K562 (cell line): ENCODE data around the gene LAX1. TPM values are rescaled to one million over a fixed set of nuclear protein-coding genes. Genes with fewer than 3 reads are reported as not detected.
A peak's percentile ranks its signal among the peaks of the same experiment; 100 is the strongest.

Source experiments
- BRF1 ChIP-seq: IDR thresholded peaks from 3 replicates; pipeline ENCODE4 v1.6.1; 2011; ENCODE audit warnings: borderline replicate concordance, mild to moderate bottlenecking; ENCODE audit not compliant: insufficient read length; ENCODE audit errors: extremely low read depth
- CBX2 ChIP-seq: fragments of 200-600 bp; sonication (generic); IDR thresholded peaks from one replicate; pipeline ENCODE4 v1.6.1; 2012; ENCODE audit warnings: mild to moderate bottlenecking, low read length, inconsistent platforms; ENCODE audit not compliant: insufficient read depth, poor library complexity, severe bottlenecking
- CBX5 ChIP-seq: IDR thresholded peaks from 2 replicates; pipeline ENCODE4 v1.6.1; 2014; ENCODE audit warnings: low read depth, borderline replicate concordance
- CSDE1 ChIP-seq, 2 experiments: fragments of 450-650 bp; IDR thresholded peaks; 2 replicates each; pipeline ENCODE4 v1.6.1; 2016; ENCODE audit warnings: mild to moderate bottlenecking in 1 of 2
- ELF1 ChIP-seq: fragments of 200-800 bp; sonication (Bioruptor generic); IDR thresholded peaks from 2 replicates; pipeline ENCODE4 v1.6.1; 2016; ENCODE audit warnings: missing genetic modification characterization, missing compliant biosample characterization
- EWSR1 ChIP-seq: fragments of 450-650 bp; IDR thresholded peaks from 2 replicates; pipeline ENCODE4 v1.6.1; 2018; ENCODE audit warnings: borderline replicate concordance, mild to moderate bottlenecking, low read depth, moderate library complexity; ENCODE audit not compliant: partially characterized antibody
- FOSL1 ChIP-seq: fragments of 200-800 bp; sonication (Bioruptor generic); conservative IDR thresholded peaks from 2 replicates; pipeline ENCODE4 v1.6.1; 2016; ENCODE audit warnings: missing genetic modification characterization, missing compliant biosample characterization
- KHSRP ChIP-seq: fragments of 450-650 bp; IDR thresholded peaks from 2 replicates; pipeline ENCODE4 v1.6.1; 2017
- MBD2 ChIP-seq: sonication (generic); IDR thresholded peaks from 2 replicates; pipeline ENCODE4 v1.6.1; 2016; ENCODE audit warnings: low read depth, borderline replicate concordance
- MEIS2 ChIP-seq: fragments of 450-650 bp; IDR thresholded peaks from 2 replicates; pipeline ENCODE4 v1.6.1; 2014; ENCODE audit warnings: mild to moderate bottlenecking; ENCODE audit not compliant: partially characterized antibody
- NR2C1 ChIP-seq, 2 experiments: fragments of 450-650 bp; IDR thresholded peaks; 2 replicates each; pipeline ENCODE4 v1.6.1; 2017; ENCODE audit warnings: mild to moderate bottlenecking in 2 of 2, antibody characterized with exemption in 1 of 2, inconsistent platforms in 1 of 2, missing compliant biosample characterization in 1 of 2, missing genetic modification characterization in 1 of 2
- RUNX1 ChIP-seq: sonication (generic); IDR thresholded peaks from 2 replicates; pipeline ENCODE4 v1.6.1; 2016; ENCODE audit warnings: antibody characterized with exemption, low read depth
- SREBF1 ChIP-seq: fragments of 150-350 bp; IDR thresholded peaks from 2 replicates; pipeline ENCODE4 v1.6.1; 2014; ENCODE audit warnings: antibody characterized with exemption, low read depth, low read length, borderline replicate concordance
- TCF3 ChIP-seq: sonication (generic); formaldehyde crosslinking; IDR thresholded peaks from 2 replicates; pipeline ENCODE4 v1.4.0; 2020; ENCODE audit warnings: mild to moderate bottlenecking, missing genetic modification reagents
- XRCC5 ChIP-seq: fragments of 200-400 bp; formaldehyde crosslinking; IDR thresholded peaks from 2 replicates; pipeline ENCODE4 v1.6.1; 2017; ENCODE audit warnings: low read depth, mild to moderate bottlenecking, low read length
- ZNF146 ChIP-seq: IDR thresholded peaks from one replicate; pipeline ENCODE4 v1.6.1; 2018; ENCODE audit warnings: missing compliant biosample characterization; ENCODE audit not compliant: unreplicated experiment
- ZNF589 ChIP-seq: fragments of 200-800 bp; sonication (Bioruptor generic); IDR thresholded peaks from 2 replicates; pipeline ENCODE4 v1.6.1; 2016; ENCODE audit warnings: low read depth, missing genetic modification characterization, missing compliant biosample characterization
- polyA plus RNA-seq, 8 experiments: library from polyadenylated mRNA; depleted of rRNA in 4 of 8; stranded (reverse) in 5 of 8; unstranded in 3 of 8; fragments of >200 nt; fragmentation: Nextera tagmentation in 2 of 8; fragmentation: Illumina TruSeq in 1 of 8; extraction: Ambion mirVana in 2 of 8; extraction: Trizol in 1 of 8; gene quantifications; 2 replicates each; pipeline versions ENCODE4 v1.2.1 to v1.2.3, GENCODE V29; 2011 to 2014; ENCODE audit warnings: inconsistent platforms in 1 of 8, missing spikeins in 1 of 8
- total RNA-seq, 7 experiments: library from RNA; depleted of rRNA in 6 of 7; stranded (reverse); fragments of >200 nt in 6 of 7; fragmentation: Illumina TruSeq in 2 of 7; extraction: Trizol in 2 of 7; gene quantifications; 2 replicates each; pipeline versions ENCODE4 v1.2.1 to v1.2.3, GENCODE V29; 2011 to 2021; ENCODE audit warnings: low replicate concordance in 1 of 7
- TF ChIP-seq, protein P1 (sequence below): fragments of 250-450 bp; sonication (Bioruptor Pico); IDR thresholded peaks from 2 replicates; pipeline ENCODE4 v1.8.0; 2022; ENCODE audit warnings: moderate library complexity, mild to moderate bottlenecking, inconsistent platforms
- TF ChIP-seq, protein P2 (sequence below): sonication (generic); formaldehyde crosslinking; IDR thresholded peaks from 2 replicates; pipeline ENCODE4 v1.8.1; 2022; ENCODE audit warnings: missing genetic modification reagents
- TF ChIP-seq, protein P3 (sequence below): sonication (generic); formaldehyde crosslinking; IDR thresholded peaks from 2 replicates; pipeline ENCODE4 v1.8.0; 2022; ENCODE audit warnings: mild to moderate bottlenecking, missing genetic modification reagents

The LAX1 gene
- total and polyA plus RNA-seq, 9 of the 15 experiments (the other 6 are each of a cell fraction or from before 2014, with no cell fraction given), result not detected

DNA sequence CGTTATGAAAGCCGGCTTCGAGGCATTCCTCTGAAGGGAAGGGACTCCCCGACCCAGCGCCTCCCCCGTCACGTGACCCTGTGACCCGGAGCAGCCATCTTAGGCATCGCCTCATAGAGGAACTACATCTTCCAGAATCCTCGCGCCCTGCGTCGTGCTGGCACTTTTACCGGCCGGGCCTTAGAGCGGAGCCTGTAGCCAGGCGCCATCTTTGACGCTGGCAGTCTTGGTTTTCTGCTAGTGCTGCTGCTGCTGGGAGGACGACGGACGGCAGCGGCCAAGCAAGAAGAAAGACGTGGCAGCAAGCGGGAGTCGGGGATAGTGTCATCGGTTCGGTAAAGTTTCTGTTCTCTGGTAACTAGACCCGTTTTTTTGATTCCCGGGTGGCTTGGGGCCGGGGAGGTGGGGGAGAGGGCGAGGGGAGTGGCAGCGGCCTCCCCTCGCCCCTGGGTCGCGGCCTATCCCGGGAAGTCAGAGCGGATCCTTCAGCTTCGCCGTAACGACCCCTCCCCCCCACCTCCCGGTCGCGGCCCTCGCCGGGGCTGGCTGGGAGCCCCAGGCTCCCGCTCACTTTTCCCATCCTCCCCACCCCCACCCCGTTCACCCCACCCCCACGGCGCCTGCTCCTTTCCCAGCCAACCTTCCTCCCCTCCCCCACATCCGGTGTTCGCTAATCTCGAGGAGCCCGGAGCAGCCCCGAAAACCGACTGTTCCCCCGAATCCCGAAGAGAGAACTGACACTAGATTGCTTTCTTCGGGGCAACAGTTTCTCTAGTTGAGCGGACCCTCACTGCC is 30.7 kb downstream of the LAX1 start, which contains the start of the genes ZBED6 and ZC3H11A (continued):
- TF ChIP-seq, protein P1, sequence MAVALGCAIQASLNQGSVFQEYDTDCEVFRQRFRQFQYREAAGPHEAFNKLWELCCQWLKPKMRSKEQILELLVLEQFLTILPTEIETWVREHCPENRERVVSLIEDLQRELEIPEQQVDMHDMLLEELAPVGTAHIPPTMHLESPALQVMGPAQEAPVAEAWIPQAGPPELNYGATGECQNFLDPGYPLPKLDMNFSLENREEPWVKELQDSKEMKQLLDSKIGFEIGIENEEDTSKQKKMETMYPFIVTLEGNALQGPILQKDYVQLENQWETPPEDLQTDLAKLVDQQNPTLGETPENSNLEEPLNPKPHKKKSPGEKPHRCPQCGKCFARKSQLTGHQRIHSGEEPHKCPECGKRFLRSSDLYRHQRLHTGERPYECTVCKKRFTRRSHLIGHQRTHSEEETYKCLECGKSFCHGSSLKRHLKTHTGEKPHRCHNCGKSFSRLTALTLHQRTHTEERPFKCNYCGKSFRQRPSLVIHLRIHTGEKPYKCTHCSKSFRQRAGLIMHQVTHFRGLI, result no peak
- TF ChIP-seq KHSRP (no peak), MBD2 (peak; percentile 75), BRF1 (no peak), TCF3 (CRISPR knock-in tag) (peak; percentile 22; the same call in 1 of the 2 replicates), ZNF146 (CRISPR knock-in tag) (no peak), CSDE1 (IDR thresholded peaks at IDR 0.05) (no peak; a peak in 1 of 4 replicates), CBX5 (no peak), FOSL1 (tag) (peak; percentile 28), ZNF589 (no peak; the same call in none of the 2 replicates), EWSR1 (no peak), MEIS2 (no peak), NR2C1 (IDR thresholded peaks at IDR 0.05) (peak; percentile 96), NR2C1 (tag; IDR thresholded peaks at IDR 0.05) (peak; percentile 98), CBX2 (no peak), RUNX1 (no peak), ELF1 (no peak; the same call in 1 of the 2 replicates), XRCC5 (no peak), SREBF1 (no peak; the same call in 1 of the 2 replicates)
- TF ChIP-seq, protein P2, sequence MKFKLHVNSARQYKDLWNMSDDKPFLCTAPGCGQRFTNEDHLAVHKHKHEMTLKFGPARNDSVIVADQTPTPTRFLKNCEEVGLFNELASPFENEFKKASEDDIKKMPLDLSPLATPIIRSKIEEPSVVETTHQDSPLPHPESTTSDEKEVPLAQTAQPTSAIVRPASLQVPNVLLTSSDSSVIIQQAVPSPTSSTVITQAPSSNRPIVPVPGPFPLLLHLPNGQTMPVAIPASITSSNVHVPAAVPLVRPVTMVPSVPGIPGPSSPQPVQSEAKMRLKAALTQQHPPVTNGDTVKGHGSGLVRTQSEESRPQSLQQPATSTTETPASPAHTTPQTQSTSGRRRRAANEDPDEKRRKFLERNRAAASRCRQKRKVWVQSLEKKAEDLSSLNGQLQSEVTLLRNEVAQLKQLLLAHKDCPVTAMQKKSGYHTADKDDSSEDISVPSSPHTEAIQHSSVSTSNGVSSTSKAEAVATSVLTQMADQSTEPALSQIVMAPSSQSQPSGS, result no peak
- TF ChIP-seq, protein P3, sequence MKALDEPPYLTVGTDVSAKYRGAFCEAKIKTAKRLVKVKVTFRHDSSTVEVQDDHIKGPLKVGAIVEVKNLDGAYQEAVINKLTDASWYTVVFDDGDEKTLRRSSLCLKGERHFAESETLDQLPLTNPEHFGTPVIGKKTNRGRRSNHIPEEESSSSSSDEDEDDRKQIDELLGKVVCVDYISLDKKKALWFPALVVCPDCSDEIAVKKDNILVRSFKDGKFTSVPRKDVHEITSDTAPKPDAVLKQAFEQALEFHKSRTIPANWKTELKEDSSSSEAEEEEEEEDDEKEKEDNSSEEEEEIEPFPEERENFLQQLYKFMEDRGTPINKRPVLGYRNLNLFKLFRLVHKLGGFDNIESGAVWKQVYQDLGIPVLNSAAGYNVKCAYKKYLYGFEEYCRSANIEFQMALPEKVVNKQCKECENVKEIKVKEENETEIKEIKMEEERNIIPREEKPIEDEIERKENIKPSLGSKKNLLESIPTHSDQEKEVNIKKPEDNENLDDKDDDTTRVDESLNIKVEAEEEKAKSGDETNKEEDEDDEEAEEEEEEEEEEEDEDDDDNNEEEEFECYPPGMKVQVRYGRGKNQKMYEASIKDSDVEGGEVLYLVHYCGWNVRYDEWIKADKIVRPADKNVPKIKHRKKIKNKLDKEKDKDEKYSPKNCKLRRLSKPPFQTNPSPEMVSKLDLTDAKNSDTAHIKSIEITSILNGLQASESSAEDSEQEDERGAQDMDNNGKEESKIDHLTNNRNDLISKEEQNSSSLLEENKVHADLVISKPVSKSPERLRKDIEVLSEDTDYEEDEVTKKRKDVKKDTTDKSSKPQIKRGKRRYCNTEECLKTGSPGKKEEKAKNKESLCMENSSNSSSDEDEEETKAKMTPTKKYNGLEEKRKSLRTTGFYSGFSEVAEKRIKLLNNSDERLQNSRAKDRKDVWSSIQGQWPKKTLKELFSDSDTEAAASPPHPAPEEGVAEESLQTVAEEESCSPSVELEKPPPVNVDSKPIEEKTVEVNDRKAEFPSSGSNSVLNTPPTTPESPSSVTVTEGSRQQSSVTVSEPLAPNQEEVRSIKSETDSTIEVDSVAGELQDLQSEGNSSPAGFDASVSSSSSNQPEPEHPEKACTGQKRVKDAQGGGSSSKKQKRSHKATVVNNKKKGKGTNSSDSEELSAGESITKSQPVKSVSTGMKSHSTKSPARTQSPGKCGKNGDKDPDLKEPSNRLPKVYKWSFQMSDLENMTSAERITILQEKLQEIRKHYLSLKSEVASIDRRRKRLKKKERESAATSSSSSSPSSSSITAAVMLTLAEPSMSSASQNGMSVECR (CRISPR knock-in tag), result no peak
